ENCODE results near the gene ADARB2.

ADARB2 gene

DNA sequence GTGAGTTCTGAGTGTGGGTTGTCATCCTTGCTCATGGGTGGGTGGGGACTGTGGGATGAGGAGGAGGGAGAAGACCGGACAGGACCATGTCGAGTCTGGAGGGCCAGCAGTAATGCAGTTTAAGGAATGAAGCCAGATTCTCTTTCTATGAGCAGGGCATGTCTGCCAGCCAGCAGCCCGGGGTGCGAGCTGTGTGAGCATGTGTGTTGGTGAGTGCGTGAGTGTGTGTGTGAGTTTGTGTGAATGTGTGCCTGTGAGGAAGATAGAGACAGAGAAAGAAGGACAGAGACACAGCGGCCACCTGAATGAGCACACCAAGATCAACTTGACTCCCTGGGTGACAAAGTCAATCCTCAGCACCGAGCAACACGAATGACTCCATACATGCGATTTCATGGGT is 52.3 kb downstream of the ADARB2 start:
- DNase-seq: no peak

GRCh38 chr10:1683649-1684048 is 53.7 kb downstream of the ADARB2 start:
- no peak for DNase-seq

GRCh38 chr10:1679821-1680650 is 57.3 kb downstream of the ADARB2 start:
- DNase-seq: no peak

GRCh38 chr10:1678084-1678483 is 59.2 kb downstream of the ADARB2 start:
- DNase-seq: peak; percentile 20

- no peak for DNase-seq
These were observed 59.9 kb downstream of the ADARB2 start for GRCh38 chr10:1677307-1677939.

DNA sequence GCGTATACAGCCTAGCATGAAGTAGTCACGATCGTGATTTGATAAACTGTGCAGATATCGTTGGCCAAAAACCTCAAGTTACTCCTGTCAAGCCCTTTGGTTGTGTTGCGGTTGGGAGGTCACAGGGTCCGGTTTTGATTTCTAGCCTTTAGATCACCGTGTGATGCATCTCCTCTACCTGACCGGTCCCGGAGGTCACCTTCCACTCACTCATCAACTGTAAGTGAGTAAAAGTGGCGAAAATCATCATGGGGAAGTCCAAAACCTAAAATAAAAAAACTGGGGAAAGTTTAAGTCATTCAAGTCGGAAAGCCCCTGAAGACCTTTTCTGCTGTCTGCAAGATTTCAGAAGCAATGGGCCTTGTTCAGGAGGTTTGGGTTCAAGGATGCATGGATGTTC is 62.8 kb downstream of the ADARB2 start:
- no peak for DNase-seq

DNA sequence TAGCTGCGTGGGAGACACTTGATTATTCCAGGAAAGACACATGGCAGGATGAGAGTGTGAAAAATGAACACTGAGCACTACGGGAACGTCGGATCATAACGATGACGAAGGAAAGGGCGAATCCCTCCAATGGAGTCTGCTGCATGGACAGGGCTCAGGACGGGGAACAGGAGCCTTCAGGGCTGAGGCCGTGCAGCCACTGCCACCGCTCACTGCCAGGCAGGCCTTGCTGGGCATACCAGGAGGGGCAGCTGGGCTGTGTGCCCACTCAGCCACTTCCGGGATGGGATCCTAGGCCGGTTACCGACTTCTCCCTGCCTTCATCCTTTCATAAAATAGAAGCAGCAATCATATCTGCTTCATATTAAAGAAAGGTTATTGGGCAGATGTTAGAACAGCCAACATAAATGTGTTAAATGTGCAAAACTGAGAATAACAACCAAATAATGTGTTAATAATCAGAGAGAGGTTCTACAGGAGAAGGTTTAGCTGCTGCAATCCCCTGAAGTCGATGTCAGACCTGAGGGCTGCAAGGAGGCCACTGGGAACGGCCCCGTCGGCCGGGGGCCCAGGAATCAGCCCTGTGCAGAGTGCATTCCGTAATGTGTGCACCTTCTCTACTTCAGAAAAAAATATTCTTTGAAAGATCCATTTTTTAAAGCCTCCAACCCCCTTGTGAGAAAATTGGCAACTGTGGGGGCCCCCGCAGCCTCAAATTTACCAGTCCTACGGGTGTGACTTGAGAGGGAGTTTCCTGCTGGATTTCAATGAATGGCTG is 63.6 kb downstream of the ADARB2 start:
- DNase-seq: no peak

- no peak for DNase-seq
These were observed 65.1 kb downstream of the ADARB2 start for GRCh38 chr10:1672001-1672781.

DNA sequence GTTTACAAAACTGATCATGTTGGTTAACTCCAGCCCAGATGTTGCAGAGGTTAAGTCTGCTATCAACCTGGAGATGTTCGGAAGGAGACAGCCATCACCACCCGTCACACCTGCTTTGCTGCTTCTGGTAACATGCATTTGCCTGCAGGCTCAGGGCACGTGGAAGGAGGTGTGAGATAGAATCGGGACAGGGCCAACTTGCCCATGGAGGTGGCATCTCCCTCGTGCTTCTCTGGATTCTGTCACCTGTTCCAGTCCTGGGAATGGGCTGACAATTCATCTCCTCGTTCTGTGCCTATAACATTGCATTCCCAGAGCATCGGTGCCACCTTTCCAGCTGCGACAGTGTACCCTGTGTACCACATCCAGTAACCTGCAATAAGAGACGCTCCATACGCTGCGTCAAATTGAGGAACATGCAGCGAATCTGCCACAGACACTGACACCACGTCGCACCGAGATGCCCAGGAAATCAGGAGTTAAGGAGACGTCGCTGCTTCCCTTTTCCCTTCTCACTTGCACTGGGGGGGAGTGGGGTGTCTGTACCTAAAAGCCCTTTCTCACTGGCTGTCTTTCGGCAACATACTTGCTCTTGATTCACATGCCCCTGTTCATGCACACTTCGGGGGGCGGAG is 65.8 kb downstream of the ADARB2 start:
- DNase-seq: no peak

GRCh38 chr10:1670541-1671365 is 66.6 kb downstream of the ADARB2 start:
- no peak for DNase-seq

DNA sequence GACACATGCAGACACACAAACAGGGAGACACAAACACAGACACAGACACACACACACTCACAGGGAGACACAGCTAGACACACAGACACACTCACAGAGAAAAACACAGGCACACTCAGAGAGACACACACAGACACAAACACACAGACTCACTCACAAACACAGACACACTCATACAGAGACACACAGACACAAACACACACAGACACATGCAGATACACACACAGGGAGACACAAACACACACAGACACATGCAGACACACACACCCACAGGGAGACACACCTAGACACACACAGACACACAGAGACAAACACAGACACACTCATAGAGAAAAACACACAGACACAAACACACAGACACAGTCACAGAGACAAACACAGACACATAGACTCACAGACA is 67.9 kb downstream of the ADARB2 start:
- no peak for DNase-seq

DNA sequence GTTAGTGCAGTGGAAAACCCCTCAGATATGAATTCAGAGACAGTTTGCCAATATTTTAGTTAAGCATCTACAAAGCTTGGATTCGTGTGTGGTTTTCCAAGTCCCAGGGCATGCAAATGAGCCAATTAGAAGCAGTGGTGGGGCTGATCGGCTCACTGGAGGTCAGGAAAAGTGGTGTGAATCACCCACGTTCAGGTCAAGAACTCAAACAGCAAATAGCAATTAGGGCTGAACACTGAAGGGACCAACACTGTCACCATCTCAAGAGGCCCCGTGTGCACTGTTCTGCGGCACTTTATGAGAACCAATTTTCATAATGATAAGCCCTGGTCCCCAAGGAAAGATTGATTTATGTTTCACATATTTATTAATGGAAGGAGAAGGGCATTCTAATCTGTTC is 68.9 kb downstream of the ADARB2 start:
- no peak for DNase-seq

DNA sequence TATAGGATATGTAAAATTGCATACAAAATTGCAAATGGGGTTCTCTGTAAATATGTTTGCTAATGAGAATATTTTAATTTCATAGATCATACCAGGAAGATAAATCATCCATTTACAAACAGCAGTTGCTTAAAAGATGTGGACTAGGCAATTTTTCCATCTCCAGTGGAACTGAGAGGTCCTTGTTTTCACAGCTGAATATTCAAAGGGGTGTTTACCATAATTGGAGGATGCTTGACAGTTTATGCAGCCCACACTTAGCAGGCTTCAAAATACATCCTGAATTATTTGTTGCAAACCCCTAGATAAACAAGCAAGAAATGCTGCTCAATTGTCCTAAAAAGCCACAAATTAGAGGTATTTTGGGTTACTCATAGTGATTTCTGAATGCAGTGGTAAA is 69.9 kb downstream of the ADARB2 start:
- no peak for DNase-seq

DNA sequence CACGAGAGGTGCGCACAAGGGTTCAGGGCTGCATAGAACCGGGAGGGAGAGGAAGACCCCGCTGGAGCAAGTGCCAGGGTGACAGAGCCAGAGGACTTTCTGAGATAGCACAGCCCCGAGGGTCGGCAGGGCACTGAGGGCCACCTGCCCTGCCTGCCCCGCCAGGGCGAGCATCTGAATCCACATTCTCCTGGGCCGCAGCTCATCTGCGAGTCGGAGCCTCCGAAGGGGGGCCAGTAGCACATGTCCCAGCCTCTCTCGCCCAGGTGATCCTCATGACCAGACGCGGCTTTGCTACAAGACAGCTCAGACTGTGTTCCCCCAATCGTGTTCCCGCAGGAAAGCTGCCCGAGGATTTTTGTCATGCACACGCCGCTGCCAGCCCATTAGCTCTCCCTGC is 71.2 kb downstream of the ADARB2 start:
- no peak for DNase-seq

GRCh38 chr10:1665681-1666080 is 71.6 kb downstream of the ADARB2 start:
- no peak for DNase-seq

GRCh38 chr10:1665021-1665661 is 72.2 kb downstream of the ADARB2 start:
- DNase-seq: no peak

- no peak for DNase-seq
These were observed 72.9 kb downstream of the ADARB2 start for GRCh38 chr10:1664333-1664964.

GRCh38 chr10:1663226-1663625 is 74.1 kb downstream of the ADARB2 start:
- no peak for DNase-seq

GRCh38 chr10:1662438-1663025 is 74.8 kb downstream of the ADARB2 start:
- no peak for DNase-seq

- peak; percentile 36 for DNase-seq
These were observed 75.4 kb downstream of the ADARB2 start for GRCh38 chr10:1661859-1662437.
